Measurements from ENCODE around the gene LZTS2.
A peak's percentile ranks its signal among the peaks of the same experiment; 100 is the strongest.

Gene LZTS2

GRCh38 chr10:100986952-100987684, 12.5 kb upstream of the LZTS2 start, which contains the start of the genes MRPL43 and TWNK:
Gene MRPL43 (minus strand): TSS chr10:100987497. CDS start chr10:100987443, 54 bp downstream.
Gene TWNK (plus strand): TSS chr10:100987543. CDS start chr10:100988211, 668 bp downstream.
- peak; percentile 12 for DNase-seq (ENCODE audit: low read depth, low spot score)
- H3K9ac ChIP-seq (ENCODE audit: insufficient read length): peak within 1 kb of the TSS; percentile 92
- H3K36me3 ChIP-seq (ENCODE audit: insufficient read depth, low read length): peaks cover 27% of the 10 kb centered on the region
- peak within 1 kb of the TSS; percentile 90 for H3K4me3 ChIP-seq
- H3K27ac ChIP-seq: no peak within 1 kb of the TSS
- H3K9me3 ChIP-seq (ENCODE audit: low read depth, low read length): no peaks in the 10 kb centered on the region
- TF ChIP-seq POLR2AphosphoS5 (IDR thresholded peaks at IDR 0.05; ENCODE audit: borderline replicate concordance, low read depth, low read length) (peak; percentile 73; the same call in 1 of the 2 replicates), FOXP2 (optimal IDR thresholded peaks at IDR 0.05; ENCODE audit: control extremely low read depth, extremely low read length, insufficient read depth) (no peak)

GRCh38 chr10:100987685-100988049, 11.9 kb upstream of the LZTS2 start:
- DNase-seq (ENCODE audit: low read depth, low spot score): no peak
- Histone ChIP-seq H3K9me3 (ENCODE audit: low read depth, low read length) (no peaks in the 10 kb centered on the region), H3K27ac (no peak overlapping the region), H3K4me3 (peak overlapping the region; percentile 90), H3K9ac (ENCODE audit: insufficient read length) (peak overlapping the region; percentile 92), H3K36me3 (ENCODE audit: insufficient read depth, low read length) (peaks cover 27% of the 10 kb centered on the region)
- TF ChIP-seq FOXP2 (optimal IDR thresholded peaks at IDR 0.05; ENCODE audit: control extremely low read depth, extremely low read length, insufficient read depth) (no peak), POLR2AphosphoS5 (IDR thresholded peaks at IDR 0.05; ENCODE audit: borderline replicate concordance, low read depth, low read length) (no peak), EZH2 (IDR thresholded peaks at IDR 0.05) (no peak)

- DNase-seq (ENCODE audit: low read depth, low spot score): no peak
- Histone ChIP-seq H3K9ac (ENCODE audit: insufficient read length) (peak overlapping the region; percentile 92), H3K4me3 (peak overlapping the region; percentile 90), H3K27ac (no peak overlapping the region), H3K9me3 (ENCODE audit: low read depth, low read length) (no peaks in the 10 kb centered on the region), H3K36me3 (ENCODE audit: insufficient read depth, low read length) (peaks cover 27% of the 10 kb centered on the region)
- TF ChIP-seq FOXP2 (optimal IDR thresholded peaks at IDR 0.05; ENCODE audit: control extremely low read depth, extremely low read length, insufficient read depth): no peak
- TF ChIP-seq POLR2AphosphoS5 (IDR thresholded peaks at IDR 0.05; ENCODE audit: borderline replicate concordance, low read depth, low read length): no peak
- TF ChIP-seq EZH2 (IDR thresholded peaks at IDR 0.05): no peak
Observed at GRCh38 chr10:100988166-100988565, 11.4 kb upstream of the LZTS2 start.

GRCh38 chr10:100989088-100989487, 10.5 kb upstream of the LZTS2 start:
- DNase-seq (ENCODE audit: low read depth, low spot score): no peak
- TF ChIP-seq FOXP2 (optimal IDR thresholded peaks at IDR 0.05; ENCODE audit: control extremely low read depth, extremely low read length, insufficient read depth): no peak
- no peak for TF ChIP-seq POLR2AphosphoS5 (IDR thresholded peaks at IDR 0.05; ENCODE audit: borderline replicate concordance, low read depth, low read length)
- TF ChIP-seq EZH2 (IDR thresholded peaks at IDR 0.05): no peak
- no peak overlapping the region for H3K4me3 ChIP-seq
- no peak overlapping the region for H3K27ac ChIP-seq
- peaks cover 27% of the 10 kb centered on the region for H3K36me3 ChIP-seq (ENCODE audit: insufficient read depth, low read length)
- H3K9me3 ChIP-seq (ENCODE audit: low read depth, low read length): no peaks in the 10 kb centered on the region
- H3K9ac ChIP-seq (ENCODE audit: insufficient read length): no peak overlapping the region

GRCh38 chr10:100993986-100994708, 5.5 kb upstream of the LZTS2 start:
- peak overlapping the region; percentile 91 for H3K27ac ChIP-seq
- peaks cover 20% of the 10 kb centered on the region for H3K36me3 ChIP-seq (ENCODE audit: insufficient read depth, low read length)
- no peaks in the 10 kb centered on the region for H3K9me3 ChIP-seq (ENCODE audit: low read depth, low read length)
- TF ChIP-seq FOXP2 (optimal IDR thresholded peaks at IDR 0.05; ENCODE audit: control extremely low read depth, extremely low read length, insufficient read depth) (no peak), POLR2AphosphoS5 (IDR thresholded peaks at IDR 0.05; ENCODE audit: borderline replicate concordance, low read depth, low read length) (no peak), EZH2 (IDR thresholded peaks at IDR 0.05) (no peak)
- no peak overlapping the region for H3K4me3 ChIP-seq
- no peak overlapping the region for H3K9ac ChIP-seq (ENCODE audit: insufficient read length)
- no peak for DNase-seq (ENCODE audit: low read depth, low spot score)

- peaks cover 14% of the 10 kb centered on the region for H3K36me3 ChIP-seq (ENCODE audit: insufficient read depth, low read length)
- 0 out of 2 replicates have a peak overlapping the region, but pooled peaks have one; percentile 3 for H3K4me3 ChIP-seq
- peak overlapping the region; percentile 49 for H3K9ac ChIP-seq (ENCODE audit: insufficient read length)
- H3K9me3 ChIP-seq (ENCODE audit: low read depth, low read length): no peaks in the 10 kb centered on the region
- TF ChIP-seq FOXP2 (optimal IDR thresholded peaks at IDR 0.05; ENCODE audit: control extremely low read depth, extremely low read length, insufficient read depth) (no peak), EZH2 (IDR thresholded peaks at IDR 0.05) (no peak), POLR2AphosphoS5 (IDR thresholded peaks at IDR 0.05; ENCODE audit: borderline replicate concordance, low read depth, low read length) (no peak)
- no peak for DNase-seq (ENCODE audit: low read depth, low spot score)
- peak overlapping the region; percentile 91 for H3K27ac ChIP-seq
Observed at GRCh38 chr10:100995181-100995580, 4.4 kb upstream of the LZTS2 start.

GRCh38 chr10:100996678-100997359, 2.8 kb upstream of the LZTS2 start:
- no peak for TF ChIP-seq FOXP2 (optimal IDR thresholded peaks at IDR 0.05; ENCODE audit: control extremely low read depth, extremely low read length, insufficient read depth)

More at GRCh38 chr10:100996678-100997359, 2.8 kb upstream of the LZTS2 start:
- H3K36me3 ChIP-seq (ENCODE audit: insufficient read depth, low read length): no peaks in the 10 kb centered on the region; the same call in 1 of the 2 replicates
- H3K9me3 ChIP-seq (ENCODE audit: low read depth, low read length): no peaks in the 10 kb centered on the region
- H3K27ac ChIP-seq: peak overlapping the region; percentile 91; the same call in 1 of the 2 replicates
- DNase-seq (ENCODE audit: low read depth, low spot score): no peak
- H3K9ac ChIP-seq (ENCODE audit: insufficient read length): peak overlapping the region; percentile 53
- peak overlapping the region; percentile 81 for H3K4me3 ChIP-seq
